ENCODE data around the gene ATP6AP2.

- TF ChIP-seq CTCF (IDR thresholded peaks at IDR 0.05) (no peak), EZH2 (IDR thresholded peaks at IDR 0.05; ENCODE audit: borderline replicate concordance, insufficient read depth, low read depth, low read length, poor library complexity, severe bottlenecking) (no peak)
Observed at GRCh38 chrX:40644176-40644575, 63.4 kb downstream of the ATP6AP2 start.

All from B cell (primary cell).